Fibroblast of lung (primary cell): ENCODE data around the gene DOK6.

ENCODE experiments used
- CTCF ChIP-seq, 2 donors: IDR thresholded peaks in 1 of 2; conservative IDR thresholded peaks in 1 of 2; 1 replicate in 1 of 2; 2 replicates in 1 of 2; pipeline ENCODE4 v1.5.1; 2011 to 2012; ENCODE audit warnings: low read length in 2 of 2, control low read depth in 1 of 2, inconsistent platforms in 1 of 2, low read depth in 1 of 2, mild to moderate bottlenecking in 1 of 2
- EZH2 ChIP-seq: IDR thresholded peaks from 2 replicates; pipeline ENCODE4 v1.5.1; 2012; ENCODE audit warnings: low read length, control low read depth, mild to moderate bottlenecking; ENCODE audit errors: missing control alignments

- TF ChIP-seq CTCF (conservative IDR thresholded peaks at IDR 0.05 in 1 of 2, IDR thresholded peaks at IDR 0.05 in 1 of 2; ENCODE audit: low read depth in 1 of 2, low read length in 2 of 2) (no peak), EZH2 (no peak)
These were observed 470.7 kb downstream of the DOK6 start for GRCh38 chr18:69871363-69871762.
